GM18868 (cell line): ENCODE results near the gene ELL2.

Experiments
- ATAC-seq: cut with Tn5 transposase; IDR thresholded peaks from one replicate; pipeline ENCODE4 v1.9.1; 2021; ENCODE audit warnings: mild to moderate bottlenecking, moderate library complexity; ENCODE audit not compliant: unreplicated experiment

The ELL2 gene

DNA sequence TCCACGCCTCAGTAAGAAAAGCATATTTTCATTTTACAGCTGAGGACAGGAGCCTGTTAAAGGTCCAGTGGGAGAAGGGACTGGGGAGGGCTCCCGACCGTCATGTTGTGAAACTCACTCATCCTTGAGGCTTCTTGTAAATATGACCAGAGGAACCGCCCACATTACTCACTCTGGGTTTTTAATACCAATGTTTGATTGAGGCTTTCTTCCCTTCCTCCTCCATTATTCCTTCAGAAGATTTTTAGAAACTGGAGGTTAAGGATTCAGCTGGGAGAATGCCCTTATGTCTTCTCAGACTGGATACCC lies 77.7 kb downstream of the ELL2 start:
- peak; percentile 72 for ATAC-seq

DNA sequence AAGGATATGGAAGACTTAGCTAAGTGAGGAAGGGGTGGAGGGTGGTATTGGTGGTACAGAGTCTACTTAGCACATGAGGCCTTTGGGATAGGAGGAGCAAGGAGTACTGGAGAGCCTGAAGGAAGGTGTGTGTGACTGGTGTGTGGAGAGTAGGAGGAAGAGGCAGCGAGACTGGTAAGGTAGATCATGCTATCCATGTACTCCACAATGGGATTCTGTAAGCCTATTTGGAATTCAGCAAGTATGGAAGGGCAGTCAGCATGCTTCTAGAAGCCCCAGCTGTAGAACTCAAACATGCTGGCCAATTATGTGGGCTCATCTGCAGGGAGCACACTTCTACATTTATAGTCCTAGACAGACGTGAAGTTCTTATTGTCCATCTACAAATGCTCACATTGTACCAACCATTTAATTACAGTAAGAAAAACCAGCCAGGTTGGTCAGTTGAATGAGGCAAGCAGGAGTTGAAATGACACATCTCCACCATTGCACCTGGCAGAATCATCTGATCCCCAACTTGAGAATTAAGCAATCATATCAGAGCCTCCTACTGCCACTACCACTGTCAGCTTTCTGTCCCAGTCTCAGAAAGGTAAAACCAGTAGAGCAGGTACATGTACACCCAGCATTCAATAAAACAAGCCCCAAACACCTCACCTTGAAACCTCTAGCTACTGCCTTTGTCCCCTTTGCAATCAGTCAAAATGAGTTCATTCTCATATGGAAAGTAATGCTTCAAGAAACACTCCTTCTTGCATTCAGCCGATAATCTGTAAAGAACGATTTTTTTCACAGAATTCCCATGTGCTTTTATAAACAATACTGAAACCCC lies 78.2 kb downstream of the ELL2 start:
- peak; percentile 66 for ATAC-seq

DNA sequence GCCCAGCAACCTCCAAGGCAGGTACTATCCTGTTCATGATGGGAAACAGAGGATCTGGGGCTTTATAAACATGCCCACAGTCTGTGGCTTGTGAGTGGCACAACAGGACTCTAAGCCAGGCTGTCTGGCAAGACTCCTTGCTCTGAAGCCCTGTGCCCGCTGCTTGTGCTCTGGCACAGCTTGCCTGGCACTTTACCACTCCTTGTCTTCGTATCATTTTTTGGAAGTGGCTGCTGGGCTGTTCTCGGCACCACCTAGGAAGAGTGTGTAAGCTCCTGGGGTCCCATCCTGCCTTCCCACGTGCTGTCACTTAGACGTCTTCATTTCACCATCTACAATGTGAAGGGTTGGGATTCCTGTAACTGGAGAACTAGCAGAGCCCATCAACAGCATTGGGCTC lies 79.8 kb downstream of the ELL2 start:
- ATAC-seq = no peak

DNA sequence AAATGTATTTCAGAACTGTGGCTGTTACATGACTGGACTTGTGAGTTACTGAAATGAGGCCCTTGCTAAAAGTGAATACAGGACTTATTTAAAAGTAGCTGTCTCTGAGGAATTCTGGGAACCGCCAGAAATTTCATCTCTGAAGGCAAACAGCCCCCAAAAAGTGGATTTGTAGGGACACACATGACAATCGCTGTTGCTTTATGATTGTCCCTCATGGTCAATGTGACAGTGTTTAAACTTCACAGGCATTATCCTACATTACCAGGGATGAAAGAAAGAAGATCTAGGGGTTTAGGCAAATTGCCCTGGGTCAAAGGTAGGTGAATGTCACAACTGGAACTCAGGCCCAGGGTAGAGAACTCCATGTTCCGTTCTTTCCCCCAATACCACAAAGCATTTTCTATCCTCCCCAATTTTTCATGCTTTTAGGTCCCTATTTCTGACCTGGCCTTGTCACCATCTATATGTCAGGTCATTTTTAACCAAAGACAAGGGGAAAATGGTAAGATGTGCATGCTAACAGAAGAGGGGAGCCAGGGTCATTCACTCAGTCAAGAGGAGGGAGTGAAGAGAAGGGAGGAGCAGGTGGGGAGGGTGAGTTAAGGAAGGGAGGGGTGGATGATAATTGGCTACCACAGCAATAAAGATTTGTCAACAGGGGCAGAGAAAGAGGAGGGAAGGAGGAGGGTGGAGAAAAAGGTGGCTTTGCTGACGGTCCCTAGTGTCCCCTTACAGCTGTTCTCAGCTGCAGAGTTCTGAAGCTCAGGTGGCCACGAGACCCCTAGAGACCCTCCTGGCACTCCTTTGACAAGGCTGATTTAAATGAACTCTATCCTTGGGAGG lies 81.3 kb downstream of the ELL2 start:
- no peak for ATAC-seq

DNA sequence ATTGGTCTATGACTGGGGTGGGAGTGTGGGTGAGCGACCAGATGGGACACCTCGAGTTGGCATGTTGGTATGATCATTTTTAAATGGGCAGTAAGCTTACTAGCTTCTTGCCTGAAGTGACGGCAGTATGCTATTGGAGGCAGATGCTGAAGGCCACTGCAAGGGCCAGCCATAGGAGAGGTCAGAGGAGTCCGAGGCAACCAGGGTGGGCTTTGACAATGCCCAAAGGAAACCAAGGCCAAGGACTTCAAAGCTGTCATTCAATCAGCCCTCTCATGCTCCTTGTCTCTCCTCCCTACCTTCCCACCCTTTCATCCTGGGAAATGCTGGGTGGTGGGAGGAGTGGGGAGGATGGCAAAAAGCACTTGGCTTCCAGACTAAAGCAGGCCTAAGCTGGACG lies 82.0 kb downstream of the ELL2 start:
- no peak for ATAC-seq

DNA sequence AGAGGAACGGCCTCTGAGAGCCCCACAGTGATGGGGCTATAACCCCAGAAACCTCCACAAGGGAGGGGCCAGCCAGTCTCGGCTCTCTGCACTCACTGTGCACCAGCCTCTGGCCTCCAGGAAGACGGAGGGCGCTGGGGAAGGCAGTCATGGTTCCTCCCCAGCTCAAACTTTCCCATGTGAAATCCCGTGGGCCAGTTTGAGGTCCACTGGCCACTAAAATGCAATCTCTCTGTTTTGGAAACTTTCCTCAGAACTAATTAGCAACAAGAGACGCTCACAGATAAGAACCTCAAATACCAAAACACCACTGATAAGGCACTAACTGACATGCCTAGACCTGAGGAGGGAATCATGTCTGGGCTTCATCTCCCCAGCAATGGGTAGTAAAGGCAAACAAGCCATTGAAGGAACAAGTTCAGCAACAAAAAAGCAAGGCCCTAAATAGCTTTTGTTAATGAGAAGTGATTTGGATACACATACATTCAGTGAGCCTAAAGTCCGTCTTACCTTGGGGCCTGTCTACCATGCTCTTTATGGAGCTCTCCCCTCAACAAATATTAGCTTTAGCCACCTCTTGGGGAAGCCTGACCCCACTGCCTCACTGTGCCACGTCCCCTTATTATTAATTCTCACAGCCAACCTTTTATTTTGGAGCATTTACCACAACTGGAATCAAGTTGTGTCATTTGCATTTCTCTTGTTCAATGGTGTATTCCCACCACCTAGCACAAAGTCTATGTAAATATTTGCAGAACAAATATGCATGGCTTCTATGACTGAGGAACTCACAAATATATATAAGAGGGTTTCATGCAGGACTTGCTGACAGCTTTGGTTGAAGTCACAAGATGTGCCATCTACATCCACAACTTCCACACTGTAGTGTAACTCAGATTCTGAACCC lies 83.0 kb downstream of the ELL2 start:
- ATAC-seq = peak; percentile 75

DNA sequence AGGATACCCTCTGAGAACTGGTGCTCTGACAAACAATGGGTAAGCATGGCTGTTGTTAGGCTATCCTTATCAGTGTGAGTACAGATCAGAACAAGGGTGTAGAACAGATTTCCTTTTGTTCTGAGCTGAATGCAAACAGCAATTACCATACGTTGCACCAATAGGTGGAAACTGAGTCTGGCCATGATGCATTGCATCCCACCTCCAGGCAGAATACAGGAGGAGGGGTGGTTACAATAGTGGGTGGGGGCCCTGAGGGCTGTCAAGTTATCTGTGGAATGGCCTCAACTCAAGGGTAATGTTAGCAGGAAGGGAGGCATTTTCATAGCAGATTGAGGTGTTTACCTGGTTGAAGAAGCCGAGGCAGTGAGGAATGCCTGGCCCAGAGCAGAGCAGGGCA lies 84.9 kb downstream of the ELL2 start:
- no peak for ATAC-seq

DNA sequence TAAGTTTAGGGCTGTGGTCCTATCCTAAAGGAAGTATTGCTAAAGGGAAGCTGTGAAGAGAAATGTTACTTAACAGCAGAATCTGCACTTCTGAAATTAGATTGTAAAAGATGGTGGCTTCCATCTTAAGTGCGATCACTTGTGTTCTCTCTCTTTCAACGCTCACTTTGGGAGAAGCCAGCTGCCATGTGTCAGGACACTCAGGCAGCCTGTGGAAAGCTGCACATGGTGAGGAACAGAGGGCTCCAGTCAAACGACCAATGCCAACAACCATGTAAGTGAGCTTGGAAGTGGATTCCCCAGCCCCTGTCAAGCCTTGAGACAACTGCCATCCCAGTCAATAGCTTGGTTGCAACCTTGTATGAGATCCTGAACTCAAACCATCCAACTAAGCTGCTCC lies 87.4 kb downstream of the ELL2 start:
- no peak for ATAC-seq

DNA sequence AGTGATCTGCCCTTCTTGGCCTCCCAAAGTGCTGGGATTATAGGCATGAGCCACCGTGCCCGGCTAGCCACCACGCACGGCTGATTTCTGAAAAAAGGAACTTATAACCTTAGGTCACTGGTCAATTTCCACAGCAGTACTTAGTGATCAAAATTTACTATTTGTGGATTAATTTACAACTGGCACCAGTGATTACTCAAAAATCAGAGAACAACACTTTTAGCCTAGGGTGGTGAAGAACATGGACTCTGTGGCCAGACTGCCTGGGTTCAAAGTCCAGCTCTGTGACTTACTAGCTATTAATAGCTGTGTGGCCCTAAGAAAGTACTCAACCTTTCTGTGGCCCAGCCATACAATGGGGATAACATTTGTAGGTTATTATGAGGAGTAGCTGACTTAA lies 88.3 kb downstream of the ELL2 start:
- no peak for ATAC-seq

DNA sequence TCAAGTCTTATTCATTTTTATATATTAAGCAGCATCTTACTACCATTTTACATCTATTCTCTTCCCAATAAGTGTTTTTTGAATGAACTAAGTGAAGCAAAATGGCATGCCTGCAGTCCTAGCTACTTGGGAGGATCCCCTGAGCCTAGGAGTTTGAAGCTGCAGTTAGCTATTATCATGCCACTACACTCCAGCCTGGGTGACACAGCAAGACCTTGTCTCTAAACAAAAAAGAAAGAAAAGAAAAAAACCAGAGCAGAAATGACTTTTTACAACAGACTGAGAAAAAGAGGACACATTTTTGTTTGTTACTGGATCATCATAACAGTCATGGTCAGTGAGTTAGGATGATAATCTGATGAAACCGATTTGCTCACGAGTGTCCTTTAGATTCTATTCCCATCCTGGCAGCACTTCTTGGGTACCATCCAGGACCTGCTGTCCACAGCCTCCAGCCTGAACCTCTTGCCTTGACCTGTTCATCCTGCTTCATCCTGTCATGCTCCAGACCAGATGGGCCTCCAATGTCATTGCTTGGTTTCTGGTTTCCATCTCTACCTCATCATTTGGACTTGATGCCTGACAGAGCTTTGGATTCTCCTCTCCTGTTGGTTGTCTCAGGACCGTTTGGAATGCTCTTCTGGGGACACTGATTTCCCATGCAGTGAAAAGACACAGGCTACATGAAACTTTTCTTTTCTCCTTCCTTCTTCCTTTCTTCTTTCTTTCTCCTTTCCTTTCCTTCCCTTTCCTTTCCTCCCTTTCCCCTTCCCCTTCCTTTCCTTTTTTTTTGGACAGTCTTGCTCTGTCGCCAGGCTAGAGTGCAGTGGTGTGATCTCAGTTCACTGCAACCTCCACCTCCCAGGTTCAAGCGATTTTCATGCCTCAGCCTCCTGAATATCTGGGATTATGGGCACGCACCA lies 89.0 kb downstream of the ELL2 start:
- no peak for ATAC-seq

DNA sequence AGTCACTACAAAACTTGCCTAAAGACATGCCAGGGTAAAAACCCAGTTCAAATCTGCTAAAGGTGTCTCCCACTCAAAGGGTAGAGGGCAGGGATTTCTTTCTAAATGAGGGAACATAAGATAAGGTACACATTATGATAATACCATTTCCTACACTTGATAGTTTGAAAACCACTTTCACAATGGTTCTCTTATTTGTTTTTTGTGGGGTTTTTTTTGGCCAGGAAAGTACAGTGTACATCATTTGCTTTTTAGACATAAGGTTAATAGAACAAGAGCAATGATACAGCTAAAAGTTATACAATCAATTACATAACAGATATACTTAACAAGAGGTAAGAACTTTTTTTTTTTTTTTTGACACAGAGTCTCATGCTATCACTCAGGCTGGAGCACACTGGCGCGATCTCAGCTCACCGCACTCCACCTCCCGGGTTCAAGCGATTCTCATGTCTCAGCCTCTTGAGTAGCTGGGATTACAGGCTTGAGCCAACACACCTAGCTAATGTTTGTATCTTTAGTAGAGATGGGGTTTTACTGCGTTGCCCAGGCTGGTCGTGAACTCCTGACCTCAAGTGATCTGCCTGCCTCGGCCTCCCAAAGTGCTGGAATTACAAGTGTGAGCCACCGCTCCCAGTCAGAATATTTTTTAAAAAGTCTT lies 90.4 kb downstream of the ELL2 start:
- no peak for ATAC-seq

DNA sequence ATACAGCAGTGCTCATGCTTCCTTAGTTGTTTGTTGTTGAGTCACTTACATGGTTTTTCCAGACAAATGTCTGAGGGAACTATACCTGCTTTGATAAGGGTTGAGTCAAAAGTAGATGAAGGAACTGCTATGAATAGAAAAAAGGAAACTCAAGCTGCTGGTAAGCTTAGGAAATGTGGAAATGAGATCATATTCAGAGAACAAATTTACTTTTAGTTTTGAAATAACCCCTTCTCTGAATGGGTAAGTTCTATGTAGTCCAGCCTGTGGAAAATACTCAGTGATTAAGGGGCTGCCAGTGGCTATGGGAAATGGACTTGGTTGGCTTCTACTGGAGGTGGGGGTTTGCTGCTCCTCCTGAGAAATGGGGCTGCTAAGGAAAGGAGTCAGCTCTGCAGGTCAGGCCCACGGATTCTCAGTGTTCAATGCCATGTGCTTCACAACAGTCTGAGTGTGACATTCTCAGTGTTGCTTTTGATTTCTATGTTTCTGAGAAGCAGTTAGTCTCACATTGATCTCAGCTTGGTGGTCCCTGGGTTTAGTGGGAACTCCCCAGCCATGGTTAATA lies 91.5 kb downstream of the ELL2 start:
- peak; percentile 61 for ATAC-seq

DNA sequence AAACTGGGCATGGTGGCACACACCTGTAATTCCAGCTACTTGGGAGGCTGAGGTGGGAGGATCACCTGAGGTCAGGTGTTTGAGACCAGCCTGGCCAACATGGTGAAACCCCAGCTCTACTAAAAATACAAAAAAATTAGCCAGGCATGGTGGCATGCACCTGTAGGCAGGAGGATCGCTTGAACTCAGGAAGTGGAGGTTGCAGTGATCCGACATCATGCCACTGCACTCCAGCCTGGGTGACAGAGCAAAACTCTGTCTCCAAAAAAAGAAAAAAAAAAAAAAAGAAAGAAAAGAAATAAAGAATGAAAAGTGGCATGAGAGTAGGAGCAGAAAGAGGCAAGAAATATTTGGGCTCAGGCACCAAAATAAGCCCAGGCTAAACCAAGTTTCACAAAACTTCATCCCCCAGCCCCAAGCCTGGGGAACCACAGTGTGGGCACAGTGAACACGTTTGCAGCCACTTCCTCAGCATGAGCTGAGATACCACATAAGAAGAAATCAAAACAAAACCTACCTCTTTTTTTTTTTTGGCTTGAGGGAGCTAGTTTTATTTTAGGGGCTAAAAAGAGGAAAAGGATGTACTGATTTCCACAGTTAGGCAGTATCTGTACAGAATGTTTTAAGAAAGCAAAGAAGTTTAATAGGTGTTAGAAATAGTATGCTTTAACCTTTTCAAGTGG lies 92.3 kb downstream of the ELL2 start:
- ATAC-seq = peak; percentile 64

DNA sequence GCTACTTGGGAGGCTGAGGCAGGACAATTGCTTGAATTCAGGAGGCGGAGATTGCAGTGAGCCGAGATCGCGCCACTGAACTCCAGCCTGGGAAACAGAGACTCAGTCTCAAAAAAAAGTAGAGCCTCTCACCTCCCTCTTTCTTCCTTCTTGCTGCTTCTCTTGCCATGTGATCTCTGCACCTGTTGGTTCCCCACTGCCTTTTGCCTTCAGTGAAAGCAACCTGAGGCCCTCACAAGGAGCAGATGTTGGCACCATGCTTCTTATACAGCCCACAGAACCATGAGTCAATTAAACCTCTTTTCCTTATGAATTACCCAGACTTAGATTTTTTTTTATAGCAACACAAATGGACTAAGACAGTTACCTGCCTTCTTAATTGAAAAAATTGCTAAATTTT lies 93.5 kb downstream of the ELL2 start:
- ATAC-seq = no peak

DNA sequence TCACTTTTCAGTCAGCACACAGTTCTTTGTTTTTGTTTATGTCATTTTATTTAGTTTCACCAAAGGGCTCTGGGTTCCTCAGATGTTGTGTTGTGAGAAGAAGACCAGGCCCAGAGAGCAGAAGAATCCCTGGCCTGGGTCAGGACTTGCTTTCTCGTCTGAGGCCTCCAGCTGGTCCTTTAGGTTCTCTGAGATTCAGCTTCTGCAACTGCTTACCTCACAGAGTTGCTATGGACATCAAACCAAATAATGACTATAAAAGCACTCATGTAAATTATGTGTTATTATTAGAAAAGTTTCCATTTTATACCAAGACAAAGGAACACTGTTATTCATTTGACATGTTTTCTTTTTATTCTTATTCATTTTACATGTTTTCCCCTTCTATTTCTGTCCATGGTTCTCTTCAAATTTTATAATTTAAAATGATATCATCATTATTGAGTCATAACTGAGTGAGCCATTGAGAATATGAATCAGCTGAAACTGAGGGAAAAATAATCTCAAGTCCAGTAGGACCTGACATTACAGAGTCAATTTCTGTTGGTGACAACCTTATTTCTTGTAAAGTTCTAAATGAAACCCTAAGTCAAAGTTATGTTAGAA lies 95.1 kb downstream of the ELL2 start:
- no peak for ATAC-seq

DNA sequence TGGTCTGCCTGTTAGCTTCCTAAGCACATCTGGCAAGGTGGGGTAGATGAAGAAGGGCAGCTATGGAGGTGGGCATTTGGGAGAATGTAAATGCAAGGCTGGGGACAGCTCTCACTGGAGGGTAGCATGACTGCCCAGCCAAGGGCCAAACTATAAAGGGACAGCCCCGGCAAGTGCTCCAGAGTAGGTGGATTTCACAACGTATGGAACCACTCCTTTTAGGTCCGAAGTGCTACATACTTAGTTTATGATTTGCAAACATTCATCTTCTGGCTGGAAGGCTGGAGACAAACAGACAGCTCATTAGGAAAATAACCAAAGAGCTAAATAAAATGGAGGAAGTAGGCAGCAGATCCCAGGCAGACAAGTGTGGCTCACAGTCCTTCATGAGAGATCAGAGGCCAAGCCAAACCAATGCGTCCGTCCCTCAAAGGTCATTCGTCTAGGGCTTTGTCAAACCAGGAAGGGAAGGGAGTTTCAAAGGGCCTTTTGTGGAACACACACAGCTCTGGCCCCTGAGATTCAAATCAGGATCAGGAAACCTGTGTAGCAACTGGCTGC lies 96.6 kb downstream of the ELL2 start:
- ATAC-seq = no peak

DNA sequence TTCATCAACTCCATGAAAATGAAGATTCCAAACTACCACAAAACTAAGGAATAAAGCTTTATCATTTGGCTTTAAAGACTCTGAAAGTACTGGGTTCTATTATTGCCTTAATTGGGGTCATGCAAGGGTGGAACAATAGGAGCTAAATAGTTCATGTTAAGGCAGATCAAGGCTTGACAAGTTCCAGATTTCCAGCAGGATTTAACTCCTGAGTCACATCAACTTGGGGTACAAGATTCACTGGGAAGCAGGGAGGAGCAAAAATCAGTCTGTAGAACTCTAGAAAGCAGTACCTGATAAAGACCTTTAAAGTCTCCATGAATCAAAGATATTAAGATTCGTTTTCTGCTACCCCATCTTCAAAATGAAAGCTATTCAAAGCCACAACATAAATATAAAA lies 97.2 kb downstream of the ELL2 start:
- no peak for ATAC-seq

DNA sequence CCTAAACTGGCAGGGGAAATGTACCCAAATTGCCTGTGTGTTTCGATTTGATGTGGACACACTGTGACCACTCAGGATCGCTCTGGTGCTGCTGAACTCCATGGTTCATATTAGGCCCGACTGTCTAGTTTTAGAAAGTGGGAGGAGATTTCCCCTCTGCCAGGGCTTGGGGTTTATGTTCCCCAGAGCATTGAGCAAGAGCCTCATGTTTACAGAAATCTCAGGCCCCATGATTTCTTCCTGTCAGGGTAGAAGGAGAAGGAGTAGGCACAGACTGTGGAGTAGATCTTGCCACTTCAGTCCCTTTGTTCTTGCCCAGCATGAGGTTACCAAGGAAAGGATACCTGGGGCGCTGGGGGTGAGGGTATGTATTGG lies 98.3 kb downstream of the ELL2 start:
- no peak for ATAC-seq
